H1 (cell line): ENCODE measurements around the gene PLXND1. TPM values are rescaled to one million over a fixed set of nuclear protein-coding genes. Genes with fewer than 3 reads are reported as not detected.

Experiments
- CTCF ChIA-PET: fragments of 300-600 bp; sonication (Branson Sonifier 250); formaldehyde crosslinking; loops from one replicate; lab custom pipeline; 2021; ENCODE audit not compliant: partially characterized antibody; lab: Charles Lee
- POLR2A ChIA-PET: fragments of 300-600 bp; sonication (Branson Sonifier 250); formaldehyde crosslinking; loops from one replicate; lab custom pipeline; 2021; ENCODE audit warnings: inconsistent platforms; ENCODE audit not compliant: partially characterized antibody; lab: Charles Lee
- DNase-seq, 2 experiments: peaks; one replicate each; pipeline versions ENCODE4 v3.0.0 to v3.0.0-alpha.2; 2010 to 2022; ENCODE audit warnings: low spot score in 2 of 2, low read depth in 1 of 2, mixed read lengths in 1 of 2
- FAIRE-seq: peaks from 2 replicates; lab custom pipeline; 2011; peaks lifted over from hg19 to GRCh38; lab: Jason Lieb, UNC
- H2AFZ ChIP-seq: 2 replicates; pipeline ENCODE4 v1.8.1; 2012; ENCODE audit warnings: low read length, inconsistent platforms
- H2AK5ac ChIP-seq: 2 replicates; pipeline ENCODE4 v1.6.1; 2013; ENCODE audit warnings: low read depth, low read length
- H2BK120ac ChIP-seq: replicated peaks from 2 replicates; pipeline ENCODE3; 2013; ENCODE audit warnings: low read depth, low read length, inconsistent platforms
- H2BK12ac ChIP-seq: 2 replicates; pipeline ENCODE4 v1.6.1; 2013; ENCODE audit warnings: low read depth, low read length
- H2BK15ac ChIP-seq: 2 replicates; pipeline ENCODE4 v1.6.1; 2013; ENCODE audit warnings: low read length
- H2BK20ac ChIP-seq: 2 replicates; pipeline ENCODE4 v1.6.1; 2013; ENCODE audit warnings: low read length
- H2BK5ac ChIP-seq: 2 replicates; pipeline ENCODE4 v1.6.1; 2013; ENCODE audit warnings: low read depth, low read length
- H3K14ac ChIP-seq: 2 replicates; pipeline ENCODE4 v1.6.1; 2013; ENCODE audit warnings: inconsistent platforms; ENCODE audit not compliant: insufficient read length
- H3K18ac ChIP-seq: 2 replicates; pipeline ENCODE4 v1.6.1; 2013; ENCODE audit warnings: low read length; ENCODE audit errors: extremely low read depth
- H3K23ac ChIP-seq: 2 replicates; pipeline ENCODE4 v1.6.1; 2013; ENCODE audit warnings: inconsistent platforms; ENCODE audit not compliant: insufficient read length
- H3K23me2 ChIP-seq: 2 replicates; pipeline ENCODE4 v1.6.1; 2013; ENCODE audit warnings: low read depth, low read length
- H3K27ac ChIP-seq: 2 replicates; pipeline ENCODE4 v1.6.1; 2011; ENCODE audit warnings: low read depth, low read length, inconsistent platforms
- H3K27me3 ChIP-seq, 4 experiments: replicated peaks in 1 of 4; 1 replicate in 1 of 4; 2 replicates in 3 of 4; pipeline versions ENCODE4 v1.6.1 to v1.8.1; 2011 to 2013; ENCODE audit warnings: low read length in 3 of 4, mild to moderate bottlenecking in 3 of 4, inconsistent platforms in 2 of 4, mixed read lengths in 2 of 4, moderate library complexity in 1 of 4; ENCODE audit not compliant: control insufficient read depth in 3 of 4, insufficient read depth in 3 of 4; ENCODE audit errors: extremely low read depth in 1 of 4
- H3K36me3 ChIP-seq, 4 experiments: 2 replicates each; pipeline versions ENCODE4 v1.6.1 to v1.8.1; 2011 to 2013; ENCODE audit warnings: mild to moderate bottlenecking in 4 of 4, low read length in 3 of 4, moderate library complexity in 2 of 4, control low read depth in 1 of 4, inconsistent platforms in 1 of 4; ENCODE audit not compliant: insufficient read depth in 4 of 4, control insufficient read depth in 2 of 4
- H3K4ac ChIP-seq: replicated peaks from 2 replicates; pipeline ENCODE3; 2013; ENCODE audit warnings: low read length, low read depth, mixed read lengths, inconsistent platforms; ENCODE audit not compliant: insufficient read length
- H3K4me1 ChIP-seq, 4 experiments: replicated peaks in 1 of 4; 1 replicate in 1 of 4; 2 replicates in 3 of 4; pipeline versions ENCODE4 v1.6.1 to v1.8.1; 2011 to 2013; ENCODE audit warnings: low read length in 3 of 4, inconsistent platforms in 2 of 4, mixed read lengths in 1 of 4; ENCODE audit not compliant: insufficient read depth in 4 of 4, control insufficient read depth in 3 of 4
- H3K4me2 ChIP-seq, 2 experiments: 2 replicates each; pipeline versions ENCODE4 v1.6.1 to v1.8.1; 2011 to 2013; ENCODE audit warnings: low read depth in 2 of 2, low read length in 2 of 2, control low read depth in 1 of 2, inconsistent platforms in 1 of 2, mild to moderate bottlenecking in 1 of 2; ENCODE audit not compliant: insufficient read depth in 1 of 2
- H3K4me3 ChIP-seq, 4 experiments: fragments of 200-600, 300-600 bp in 1 of 4; sonication (generic), shearing (Covaris generic), sonication (Bioruptor Twin) in 1 of 4; 2 replicates each; pipeline versions ENCODE4 v1.5.1 to v1.8.1; 2011 to 2016; ENCODE audit warnings: low read length in 4 of 4, low read depth in 3 of 4, control low read depth in 2 of 4, inconsistent platforms in 2 of 4, mild to moderate bottlenecking in 2 of 4, mixed read lengths in 1 of 4, moderate library complexity in 1 of 4; ENCODE audit not compliant: insufficient read depth in 2 of 4; ENCODE audit errors: extremely low read depth in 1 of 4
- H3K56ac ChIP-seq: replicated peaks from 2 replicates; pipeline ENCODE3; 2013; ENCODE audit warnings: low read depth, mild to moderate bottlenecking, mixed read lengths, low read length, inconsistent platforms; ENCODE audit not compliant: insufficient read length
- H3K79me1 ChIP-seq: 2 replicates; pipeline ENCODE4 v1.6.1; 2013; ENCODE audit warnings: low read depth, low read length, control low read depth
- H3K79me2 ChIP-seq, 2 experiments: 2 replicates each; pipeline versions ENCODE4 v1.6.1 to v1.8.1; 2012 to 2013; ENCODE audit warnings: low read length in 2 of 2, mild to moderate bottlenecking in 2 of 2, inconsistent platforms in 1 of 2; ENCODE audit not compliant: insufficient read depth in 2 of 2, control insufficient read depth in 1 of 2
- H3K9ac ChIP-seq, 4 experiments: replicated peaks in 1 of 4; 1 replicate in 1 of 4; 2 replicates in 3 of 4; pipeline versions ENCODE4 v1.6.1 to v1.8.1; 2011 to 2013; ENCODE audit warnings: low read depth in 3 of 4, low read length in 3 of 4, control low read depth in 2 of 4, mild to moderate bottlenecking in 2 of 4, moderate library complexity in 2 of 4, inconsistent platforms in 1 of 4; ENCODE audit errors: extremely low read depth in 1 of 4
- H3K9me3 ChIP-seq, 2 experiments: 2 replicates each; pipeline versions ENCODE4 v1.6.1 to v1.8.1; 2012 to 2013; ENCODE audit warnings: mild to moderate bottlenecking in 2 of 2, moderate library complexity in 2 of 2, control low read depth in 1 of 2, inconsistent platforms in 1 of 2, low read depth in 1 of 2, low read length in 1 of 2, mixed read lengths in 1 of 2; ENCODE audit not compliant: insufficient read depth in 2 of 2
- H4K20me1 ChIP-seq, 2 experiments: replicated peaks in 1 of 2; 2 replicates each; pipeline versions ENCODE3 to v1.8.1; 2011 to 2013; ENCODE audit warnings: inconsistent platforms in 2 of 2, low read length in 2 of 2, mild to moderate bottlenecking in 1 of 2; ENCODE audit not compliant: insufficient read depth in 2 of 2, control insufficient read depth in 1 of 2
- H4K5ac ChIP-seq: 2 replicates; pipeline ENCODE4 v1.6.1; 2013; ENCODE audit warnings: low read length, low read depth, mixed read lengths, inconsistent platforms; ENCODE audit not compliant: insufficient read length
- H4K8ac ChIP-seq: 2 replicates; pipeline ENCODE4 v1.8.0; 2013; ENCODE audit warnings: mild to moderate bottlenecking, moderate library complexity, low read length, inconsistent platforms; ENCODE audit not compliant: insufficient read depth; ENCODE audit errors: extremely low read depth
- H4K91ac ChIP-seq: replicated peaks from 2 replicates; pipeline ENCODE3; 2013; ENCODE audit warnings: low read length, mixed read lengths, inconsistent platforms; ENCODE audit not compliant: insufficient read length
- ATF2 ChIP-seq: IDR thresholded peaks from 2 replicates; pipeline ENCODE4 v1.6.1; 2012; ENCODE audit warnings: low read length, inconsistent platforms
- BCL11A ChIP-seq, 2 experiments: IDR thresholded peaks; one replicate each; pipeline ENCODE4 v1.6.1; 2011; ENCODE audit warnings: low read depth in 2 of 2, low read length in 2 of 2, mild to moderate bottlenecking in 2 of 2
- E2F6 ChIP-seq: IDR thresholded peaks from 2 replicates; pipeline ENCODE4 v1.6.1; 2012; ENCODE audit warnings: inconsistent platforms
- EGR1 ChIP-seq: IDR thresholded peaks from 2 replicates; pipeline ENCODE4 v1.6.1; 2011; ENCODE audit warnings: low read depth, low read length, borderline replicate concordance
- EZH2 ChIP-seq: fragments of 200-600 bp; sonication (generic); IDR thresholded peaks from 2 replicates; pipeline ENCODE4 v1.7.1; 2012; ENCODE audit warnings: low read depth, mild to moderate bottlenecking, moderate library complexity, low read length, inconsistent platforms; ENCODE audit not compliant: severe bottlenecking
- FOSL1 ChIP-seq: IDR thresholded peaks from 2 replicates; pipeline ENCODE4 v1.6.1; 2011; ENCODE audit warnings: mild to moderate bottlenecking, low read depth, low read length, moderate library complexity; ENCODE audit not compliant: insufficient read depth
- KDM4A ChIP-seq: IDR thresholded peaks from one replicate; pipeline ENCODE4 v1.7.1; 2012; ENCODE audit warnings: low read depth, mild to moderate bottlenecking, moderate library complexity, low read length, inconsistent platforms; ENCODE audit not compliant: severe bottlenecking
- MAX ChIP-seq: IDR thresholded peaks from 2 replicates; pipeline ENCODE4 v1.6.1; 2012; ENCODE audit warnings: inconsistent platforms
- NRF1 ChIP-seq: IDR thresholded peaks from 2 replicates; pipeline ENCODE4 v1.6.1; 2011; ENCODE audit warnings: mild to moderate bottlenecking, low read depth, low read length, improper control_type of control experiment
- RFX5 ChIP-seq: IDR thresholded peaks from 2 replicates; pipeline ENCODE4 v1.6.1; 2011; ENCODE audit warnings: low read depth, low read length, improper control_type of control experiment, borderline replicate concordance
- TBP ChIP-seq: IDR thresholded peaks from 2 replicates; pipeline ENCODE4 v1.6.1; 2011; ENCODE audit warnings: low read depth, low read length, improper control_type of control experiment
- WGBS, 2 experiments: shearing (Covaris generic) in 1 of 2; methylation state at CpG; one replicate each; pipeline versions ENCODE4 v1.1.6 to v1.1.7; 2013 to 2015; ENCODE audit warnings: low lambda C conversion rate in 2 of 2, mixed read lengths in 2 of 2, inconsistent platforms in 1 of 2, low coverage in 1 of 2, missing lambda C conversion rate in 1 of 2; ENCODE audit not compliant: insufficient replicate concordance in 2 of 2, insufficient coverage in 1 of 2, insufficient read length in 1 of 2; ENCODE audit errors: extremely low coverage in 1 of 2, missing lambda C conversion rate in 1 of 2; 5-methylcytosine and 5-hydroxymethylcytosine counted together
- polyA plus RNA-seq, 7 experiments: library from polyadenylated mRNA; depleted of rRNA in 3 of 7; stranded (reverse) in 5 of 7; unstranded in 2 of 7; fragments of >200 nt in 5 of 7; fragments of 200-250 nt in 2 of 7; gene quantifications; 1 replicate in 5 of 7; 2 replicates in 1 of 7; 4 replicates in 1 of 7; pipeline versions ENCODE4 v1.2.1 to v1.2.3, GENCODE V29; 2011 to 2013; ENCODE audit warnings: missing spikeins in 2 of 7, mixed read lengths in 2 of 7
- total RNA-seq: library from RNA; stranded (reverse); fragmentation: NEBNext Ultra II Directional; extraction: Animal tissue kit (Norgen Biotek cat#: 25700); gene quantifications from 2 replicates; pipeline ENCODE4 v1.2.1, GENCODE V29; 2021

Gene PLXND1
- total and polyA plus RNA-seq, 2 of the 8 experiments (the other 6 are each of a cell fraction or from before 2014, with no cell fraction given): 17.7 to 66.4 TPM

- H3K79me1 ChIP-seq: 0 out of 2 replicates have a peak, but pooled peaks cover 2% of the 10 kb centered on the region
- H2AK5ac ChIP-seq: no peak overlapping the region
- no peak overlapping the region for H2BK120ac ChIP-seq
- no peak overlapping the region for H3K4me2 ChIP-seq
- peaks cover 0 to 2% of the 10 kb centered on the region in 2 experiments for H4K20me1 ChIP-seq
- WGBS, 2 experiments: 82% methylated on average over 3 of the region's 3 CpGs; no CpG with 5 or more reads in 1 of the 2 experiments
- H3K4me3 ChIP-seq: no peak overlapping the region
- H3K4me1 ChIP-seq: no peaks in the 10 kb centered on the region; a peak in 1 of 7 replicates
- H2BK15ac ChIP-seq: no peak overlapping the region
- H3K79me2 ChIP-seq: no peaks in the 10 kb centered on the region
- no peaks in the 10 kb centered on the region for H3K9me3 ChIP-seq
- ChIA-PET CTCF (interaction anchor here (1.7 kb wide), 1 partner anchor 10 kb away, joined by 3 read pairs; no protein-coding TSS in a partner anchor), POLR2A (interaction anchor here (0.7 kb wide), 1 partner anchor 49 kb away, joined by 3 read pairs; no protein-coding TSS in a partner anchor)
- no peak overlapping the region for H3K14ac ChIP-seq
- H3K4ac ChIP-seq: no peak overlapping the region
- no peak overlapping the region for H4K91ac ChIP-seq
- DNase-seq (no peak), FAIRE-seq (no peak)
- no peak overlapping the region for H3K23ac ChIP-seq
- no peaks in the 10 kb centered on the region for H3K27me3 ChIP-seq
- H3K27ac ChIP-seq: no peak overlapping the region
- no peak overlapping the region for H3K18ac ChIP-seq
- H4K8ac ChIP-seq: no peak overlapping the region; the same call in 1 of the 2 replicates
- no peak overlapping the region for H3K56ac ChIP-seq
- no peak overlapping the region for H2BK12ac ChIP-seq
- H3K23me2 ChIP-seq: no peaks in the 10 kb centered on the region
- H3K9ac ChIP-seq: no peak overlapping the region
- no peak overlapping the region for H2AFZ ChIP-seq
- H2BK5ac ChIP-seq: no peak overlapping the region
- H4K5ac ChIP-seq: no peak overlapping the region
- no peaks in the 10 kb centered on the region for H3K36me3 ChIP-seq
- H2BK20ac ChIP-seq: no peak overlapping the region
- no peak for TF ChIP-seq NRF1
- TF ChIP-seq E2F6: no peak
- no peak for TF ChIP-seq BCL11A (IDR thresholded peaks at IDR 0.05; ENCODE audit: low read depth in 2 of 2, low read length in 2 of 2)
- TF ChIP-seq FOSL1: no peak
- no peak for TF ChIP-seq RFX5
- no peak for TF ChIP-seq TBP
- TF ChIP-seq EZH2: no peak
- no peak for TF ChIP-seq EGR1
- no peak for TF ChIP-seq ATF2
- no peak for TF ChIP-seq MAX
- no peak for TF ChIP-seq KDM4A
These were observed 21.8 kb downstream of the PLXND1 start for GRCh38 chr3:129584631-129585030.
